Dedifferentiated amniotic fluid mesenchymal stem cell (primary cell): ENCODE results near the gene ANKS3.
"Not testable (repeated sequence)": the region's sequence is repeated elsewhere in the genome, so short reads cannot be mapped to it uniquely, and the experiment has no call there.

Experiments used
- DNase-seq: peaks from one replicate; pipeline ENCODE4 v3.0.0-alpha.2; 2016; ENCODE audit errors: extremely low spot score

Gene ANKS3

DNA sequence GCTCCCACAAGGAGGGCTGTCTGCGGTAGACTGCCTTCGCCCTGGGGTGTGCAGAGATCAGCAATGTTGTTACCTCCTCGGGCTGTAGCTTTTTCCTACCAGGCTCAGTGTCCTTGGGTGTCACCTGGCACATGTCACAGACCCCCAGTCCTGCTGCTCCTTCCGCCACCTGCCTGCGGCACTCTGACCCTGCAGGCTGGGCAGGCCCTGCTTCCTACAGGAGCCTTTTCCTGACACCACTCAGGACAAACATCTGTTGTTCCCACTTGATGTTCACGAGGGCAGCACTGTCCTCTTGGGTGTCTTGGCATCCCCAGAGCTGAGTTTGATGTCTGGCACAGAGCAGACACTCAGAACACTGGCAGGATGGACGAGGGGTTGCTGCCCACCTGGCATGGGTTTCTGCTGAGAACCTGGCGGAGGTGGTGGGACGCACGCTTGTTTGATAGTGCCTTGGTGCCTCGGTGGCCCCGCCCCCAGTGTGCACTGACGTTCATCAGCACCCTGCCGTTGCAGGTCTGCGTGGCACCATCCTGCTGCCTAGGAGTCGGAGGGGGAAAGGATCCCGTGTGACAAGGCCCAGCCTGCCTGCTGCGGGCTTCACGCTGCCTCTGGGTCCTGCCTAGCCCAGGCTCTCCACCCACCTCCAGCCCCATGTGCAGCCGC, 67.4 kb downstream of the ANKS3 start:
- no peak for DNase-seq

DNA sequence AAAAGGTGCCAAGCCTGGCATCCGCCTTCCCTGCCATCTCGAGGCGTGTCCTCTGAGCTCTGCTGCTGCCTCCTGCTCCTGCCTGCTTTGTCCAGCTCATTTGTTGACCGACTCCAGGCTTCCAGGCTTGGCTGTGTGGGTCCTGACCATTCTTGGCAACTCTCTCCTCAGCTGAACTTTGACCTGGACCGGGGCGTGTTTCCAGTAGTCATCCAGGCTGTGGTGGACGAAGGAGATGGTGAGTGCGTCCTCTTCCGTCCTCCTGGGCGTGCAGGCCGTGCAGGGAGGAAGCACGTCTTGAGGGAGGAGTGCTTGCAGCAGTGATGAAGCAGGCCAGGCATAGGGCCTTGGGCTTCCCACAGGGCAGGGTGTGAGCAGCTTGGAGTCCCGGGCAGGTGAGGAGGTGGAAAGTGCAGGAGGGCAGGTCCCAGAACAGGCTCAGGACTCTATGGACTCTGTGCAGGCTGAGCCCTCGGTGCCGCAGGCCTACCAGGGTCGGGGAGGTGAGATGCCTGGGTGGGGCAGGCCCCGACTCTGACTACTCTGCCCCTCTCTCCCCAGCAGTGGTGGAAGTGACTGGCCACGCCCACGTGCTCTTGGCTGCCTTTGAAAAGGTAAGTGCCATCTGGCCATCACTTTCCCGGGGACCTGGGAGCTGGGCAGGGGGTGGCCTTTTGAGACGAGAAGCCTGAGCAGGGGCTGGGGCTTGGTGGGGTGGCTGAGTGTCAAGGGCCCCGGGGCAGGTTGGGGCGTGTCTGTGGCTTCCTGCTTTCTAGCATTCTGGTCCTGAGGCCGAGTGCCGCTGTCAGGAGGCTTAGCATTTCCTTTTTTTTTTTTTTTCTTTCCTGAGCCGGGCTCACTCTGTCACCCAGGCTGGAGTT, 69.3 kb downstream of the ANKS3 start:
- DNase-seq: no peak

DNA sequence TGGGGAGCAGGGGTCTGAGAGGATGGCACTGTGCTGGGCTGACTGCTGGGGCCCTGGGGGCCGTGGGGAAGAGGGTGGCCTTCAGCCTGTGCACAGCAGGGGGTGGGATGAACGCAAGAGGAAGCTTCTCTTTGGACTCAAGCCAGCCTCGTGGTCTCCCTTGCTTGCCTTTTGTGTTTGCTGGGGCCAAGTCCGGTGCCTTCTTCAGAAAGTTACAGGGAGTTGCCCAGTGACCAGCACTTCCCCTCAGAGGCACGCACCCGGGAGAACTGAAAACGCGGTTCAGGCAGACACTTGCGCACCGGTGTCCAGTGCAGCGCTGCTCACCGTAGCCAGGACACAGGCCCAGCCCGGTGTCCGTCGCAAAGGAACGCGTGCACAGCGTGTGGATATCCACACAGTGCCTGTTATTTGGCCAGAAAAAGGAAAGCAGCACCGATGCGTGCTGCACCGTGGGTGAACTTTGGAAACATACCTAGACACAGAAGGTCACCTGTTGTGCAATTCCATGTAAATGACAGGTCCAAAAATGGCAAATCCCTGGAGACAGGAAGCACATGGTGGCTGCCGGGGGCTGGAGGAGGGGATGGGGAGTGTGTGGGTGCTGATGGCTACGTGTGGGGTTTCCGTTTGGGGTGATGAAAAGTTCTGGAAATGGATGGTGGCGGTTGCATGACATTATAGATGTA, 70.2 kb downstream of the ANKS3 start:
- no peak for DNase-seq

DNA sequence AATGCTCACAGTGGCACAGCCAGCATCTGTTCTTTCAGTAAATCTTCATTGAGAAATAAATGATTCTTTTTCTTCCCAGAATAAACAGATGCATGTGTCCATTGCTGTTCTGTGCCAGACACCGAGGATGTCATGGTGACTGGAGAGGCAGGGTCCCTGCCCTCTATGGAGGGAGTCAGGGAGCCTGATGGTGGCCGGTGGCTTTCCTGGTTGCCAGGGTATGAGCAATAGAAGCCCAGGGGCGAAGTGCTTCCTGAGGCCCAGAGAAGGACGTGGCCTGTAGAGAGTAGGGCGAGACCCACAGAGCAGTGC, 70.7 kb downstream of the ANKS3 start:
- no peak for DNase-seq

DNA sequence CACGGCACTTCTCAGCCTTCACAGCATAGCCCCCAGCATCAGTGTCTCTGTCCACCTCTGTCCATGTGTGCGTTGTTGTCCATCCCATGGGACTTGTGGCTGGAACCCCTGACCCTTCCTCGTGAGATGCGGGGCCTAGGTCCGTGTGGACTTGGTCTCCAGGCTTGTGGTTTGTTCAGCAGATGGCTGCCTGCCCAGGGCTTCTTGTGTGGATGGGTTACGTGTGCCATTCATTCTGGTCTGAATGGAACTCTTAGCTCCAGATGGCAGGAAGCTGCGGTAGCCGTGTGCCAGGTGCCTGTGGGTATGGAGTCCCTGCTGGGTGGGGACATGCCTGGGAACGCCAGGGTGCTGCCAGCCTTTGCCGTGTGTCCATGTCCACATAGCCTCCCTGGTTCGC, 72.4 kb downstream of the ANKS3 start:
- no peak for DNase-seq

DNA sequence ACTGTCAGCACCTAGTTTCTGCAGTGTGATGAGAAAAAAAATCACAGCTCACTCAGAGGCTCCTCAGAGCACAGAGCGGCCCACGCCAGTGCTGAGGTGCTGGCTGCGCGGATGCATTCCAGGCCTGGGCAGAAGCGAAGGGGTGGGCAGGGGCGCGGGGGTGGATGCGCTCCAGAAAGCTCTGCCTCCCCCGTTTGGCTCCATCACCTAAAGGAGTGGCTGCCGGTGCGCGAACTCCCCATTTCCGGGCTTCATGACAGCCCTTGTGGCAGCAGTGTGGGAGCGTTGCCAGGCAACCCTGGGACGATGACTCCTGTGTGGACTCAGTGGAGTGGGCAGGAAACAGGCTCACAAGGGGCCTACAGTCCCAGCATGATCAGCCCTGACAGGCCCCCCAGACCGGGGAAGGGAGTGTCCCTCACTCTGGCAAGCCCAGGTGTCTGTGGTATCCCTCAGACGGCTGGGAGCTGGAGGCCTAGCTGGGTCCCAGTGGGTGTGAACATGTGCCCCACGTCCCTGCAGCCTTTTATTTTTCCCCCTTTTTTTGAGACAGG, 73.5 kb downstream of the ANKS3 start:
- DNase-seq: no peak

DNA sequence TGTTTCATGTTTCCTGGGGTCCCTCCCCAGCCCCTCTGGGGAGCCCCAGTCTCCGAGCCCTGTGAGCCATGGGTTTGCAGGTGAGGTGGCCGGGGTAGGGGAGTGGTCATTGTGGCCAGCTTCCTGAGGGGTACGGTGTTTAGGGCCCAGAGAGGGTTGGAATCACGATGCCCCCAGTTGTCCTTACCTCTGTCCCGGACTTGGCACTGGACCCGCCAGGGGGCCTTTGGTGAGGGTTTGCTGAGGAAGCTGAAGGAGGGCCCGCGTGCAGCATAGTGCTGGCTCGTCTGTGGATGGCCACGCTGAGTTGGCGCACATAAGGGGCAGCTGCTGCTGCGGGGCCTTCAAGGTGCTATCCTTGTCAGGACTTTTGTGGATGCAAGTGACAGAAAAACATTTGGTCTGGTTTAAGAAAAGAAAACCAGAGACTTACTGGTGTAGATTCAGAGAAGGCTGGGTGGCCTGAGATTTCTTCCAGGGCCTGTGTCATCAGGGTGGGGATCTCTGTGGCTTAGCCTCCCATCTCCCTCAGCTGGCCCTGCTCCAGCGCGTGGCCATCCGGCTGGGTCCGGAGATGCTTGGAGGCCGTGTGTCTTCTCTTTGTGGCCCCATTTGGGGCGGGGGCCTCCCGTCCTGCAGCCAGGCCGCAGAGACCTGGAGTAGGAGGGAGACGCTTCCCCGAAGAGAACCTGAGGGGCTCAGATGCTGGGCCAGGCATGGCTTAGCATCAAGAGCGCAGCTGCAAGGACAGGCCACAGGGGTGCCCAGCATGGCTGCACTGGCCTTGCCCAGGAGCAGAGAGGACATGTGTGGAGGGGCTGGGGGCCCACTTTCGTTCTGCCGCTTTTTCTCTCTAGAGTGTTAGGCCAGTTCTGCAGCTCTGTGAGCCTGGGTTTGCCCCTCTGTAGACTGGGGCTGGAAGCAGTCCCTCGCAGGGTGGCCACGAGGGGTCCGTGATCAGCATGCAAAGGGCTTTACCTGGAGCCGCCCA, 74.4 kb downstream of the ANKS3 start:
- DNase-seq: no peak

DNA sequence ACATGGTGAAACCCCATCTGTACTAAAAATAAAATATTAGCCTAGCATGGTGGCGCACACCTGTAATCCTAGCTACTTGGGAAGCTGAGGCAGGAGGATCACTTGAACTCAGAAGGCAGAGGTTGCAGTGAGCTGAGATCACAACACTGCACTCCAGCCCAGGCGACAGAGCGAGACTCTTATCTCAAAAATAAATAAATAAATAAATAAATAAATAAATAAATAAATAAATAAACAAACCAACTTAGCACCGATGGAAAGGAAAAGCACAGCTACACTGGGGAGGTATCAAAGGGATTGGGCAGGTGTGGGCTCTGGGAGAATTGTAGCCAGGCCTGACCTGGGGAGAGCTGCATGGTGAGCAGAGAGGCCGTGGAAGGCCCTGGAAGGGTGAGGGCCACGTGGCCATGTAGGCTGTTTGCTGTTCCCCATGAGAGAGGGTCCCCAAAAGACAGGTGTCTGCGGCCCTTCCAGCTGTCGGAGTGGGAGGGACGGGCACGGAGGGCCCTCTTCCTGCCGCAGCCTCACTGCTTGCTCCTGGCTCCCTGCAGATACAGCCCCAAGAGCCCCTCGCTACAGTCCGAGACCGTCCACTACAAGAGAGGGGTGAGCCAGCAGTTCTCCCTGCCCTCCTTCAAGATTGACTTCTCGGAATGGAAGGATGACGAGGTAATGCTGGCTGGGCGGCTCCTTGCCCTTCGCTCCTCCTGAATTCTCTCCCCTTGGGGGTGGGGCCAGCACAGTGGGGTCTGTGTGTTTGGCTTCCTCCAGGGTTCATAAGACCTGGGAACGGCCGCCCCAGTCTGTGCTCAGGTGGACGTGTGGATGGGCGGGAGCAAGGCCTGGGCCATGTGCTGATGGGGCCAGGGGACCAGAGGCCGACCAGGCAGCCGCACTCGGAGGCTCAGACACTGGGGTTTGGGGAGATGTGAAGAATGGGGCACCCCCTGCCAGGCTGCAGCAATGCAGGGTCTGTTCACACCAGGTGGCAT, 77.1 kb downstream of the ANKS3 start:
- no peak for DNase-seq

DNA sequence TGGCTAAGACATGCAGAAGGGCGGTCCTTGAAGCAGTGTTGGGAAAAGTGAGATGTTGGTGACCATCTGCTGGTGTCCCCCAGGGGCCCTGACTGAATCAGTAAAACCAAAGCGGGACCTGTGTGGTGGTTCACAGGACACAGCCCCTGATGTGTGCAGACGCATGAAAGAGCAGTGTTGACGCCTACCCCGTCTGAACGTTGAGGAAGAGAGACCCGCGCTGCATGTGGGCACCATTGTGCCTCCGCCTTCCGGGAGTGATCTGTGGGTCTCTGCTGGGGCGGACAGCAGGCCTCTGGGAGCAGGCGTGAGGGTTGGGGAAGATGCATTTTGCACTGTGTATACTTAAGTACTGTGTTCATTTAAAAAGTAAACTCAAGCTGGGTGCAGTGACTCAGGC, 77.8 kb downstream of the ANKS3 start:
- DNase-seq: no peak

DNA sequence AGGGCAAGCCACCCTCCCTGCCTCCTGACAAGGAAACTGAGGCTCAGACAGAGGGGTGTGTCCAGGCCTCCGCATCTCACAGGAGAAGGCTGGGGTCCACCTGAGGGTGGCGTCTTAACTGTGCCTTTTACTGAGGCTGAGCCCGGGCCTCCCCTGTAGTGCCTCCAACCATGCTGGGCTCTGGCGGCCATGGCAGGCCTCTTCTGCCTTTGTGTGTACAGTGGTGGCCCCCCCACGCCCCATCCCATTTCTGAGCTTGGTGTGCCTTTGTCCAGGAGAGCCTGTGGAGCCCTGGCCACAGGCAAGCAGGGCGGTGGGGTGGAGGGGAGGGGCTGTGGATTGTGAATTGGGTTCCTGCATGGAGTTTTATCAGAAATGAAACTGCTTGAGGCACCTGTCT, 78.3 kb downstream of the ANKS3 start:
- DNase-seq: no peak

DNA sequence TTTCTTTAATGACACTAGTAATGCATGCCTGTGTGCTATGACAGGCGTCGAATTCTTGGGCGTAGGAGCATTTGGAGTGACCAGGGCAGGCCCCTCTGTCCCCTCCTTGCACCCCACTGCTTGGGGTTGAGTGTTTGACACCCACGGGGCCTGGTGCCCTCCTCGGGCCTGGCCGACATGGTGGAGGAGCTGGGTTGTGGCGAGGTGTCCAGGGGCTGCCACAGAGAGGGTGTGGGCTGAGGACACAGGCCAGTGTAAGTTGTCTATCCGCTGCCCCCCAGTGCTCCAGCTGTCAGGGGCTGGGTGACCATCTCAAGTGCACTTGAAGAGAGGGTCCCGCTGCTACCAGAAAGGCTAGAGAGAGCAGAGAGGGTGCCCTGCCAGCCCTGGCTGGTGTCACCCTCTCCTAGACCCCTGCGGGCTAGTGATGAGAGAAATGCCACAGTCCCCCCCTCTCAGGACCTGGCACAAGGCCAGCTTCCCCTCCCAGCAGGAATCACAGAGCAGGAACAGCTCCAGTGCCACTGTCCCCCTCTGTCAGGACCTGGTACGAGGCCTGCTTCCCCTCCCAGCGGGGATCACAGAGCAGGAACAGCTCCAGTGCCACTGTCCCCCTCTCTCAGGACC, 79.0 kb downstream of the ANKS3 start:
- no peak for DNase-seq

DNA sequence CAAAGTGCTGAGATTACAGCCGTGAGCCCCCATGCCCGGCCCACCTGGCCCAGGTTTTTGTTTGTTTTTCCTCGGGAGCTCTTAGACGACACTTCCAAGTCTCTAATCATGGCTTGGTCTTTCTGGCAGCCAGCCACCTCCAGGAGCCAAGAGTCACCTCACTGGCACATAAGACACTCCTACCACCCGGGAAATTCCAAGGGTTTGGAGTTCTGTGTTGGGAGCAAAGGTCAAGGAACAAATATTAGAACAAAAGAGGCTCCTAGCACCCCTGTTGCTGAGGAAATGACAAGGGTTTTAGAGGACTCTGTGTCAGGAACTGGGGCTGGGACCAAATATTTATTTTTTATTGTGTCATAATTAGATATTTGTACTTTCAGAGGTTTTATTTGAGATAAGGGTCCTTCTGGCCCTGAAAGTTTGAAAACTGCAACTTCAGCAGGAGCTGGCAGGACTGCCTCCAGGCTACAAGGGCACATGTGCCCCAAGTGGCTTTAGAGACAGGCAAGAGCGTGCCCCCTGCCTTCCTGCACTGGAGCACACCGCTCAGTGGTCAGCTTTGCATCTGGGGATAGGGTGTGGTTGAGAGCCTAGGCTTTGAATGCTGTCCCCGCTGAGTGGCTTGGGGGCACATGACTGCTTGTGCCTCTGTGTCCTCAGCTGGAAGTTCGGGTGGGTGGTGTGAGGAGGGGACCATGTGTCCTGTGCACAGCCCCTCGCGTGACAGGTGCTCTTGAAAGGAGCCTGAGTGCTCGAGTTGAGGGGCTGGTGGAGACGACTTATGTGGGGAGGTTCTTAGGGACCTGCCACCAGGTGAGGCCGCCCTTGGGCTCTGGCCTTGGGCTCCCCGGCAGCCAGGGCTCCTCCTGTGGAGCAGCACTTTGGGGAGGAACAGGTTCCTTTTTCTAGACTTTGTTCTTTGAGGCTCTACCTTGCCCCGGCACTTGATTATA, 79.8 kb downstream of the ANKS3 start:
- DNase-seq: no peak

DNA sequence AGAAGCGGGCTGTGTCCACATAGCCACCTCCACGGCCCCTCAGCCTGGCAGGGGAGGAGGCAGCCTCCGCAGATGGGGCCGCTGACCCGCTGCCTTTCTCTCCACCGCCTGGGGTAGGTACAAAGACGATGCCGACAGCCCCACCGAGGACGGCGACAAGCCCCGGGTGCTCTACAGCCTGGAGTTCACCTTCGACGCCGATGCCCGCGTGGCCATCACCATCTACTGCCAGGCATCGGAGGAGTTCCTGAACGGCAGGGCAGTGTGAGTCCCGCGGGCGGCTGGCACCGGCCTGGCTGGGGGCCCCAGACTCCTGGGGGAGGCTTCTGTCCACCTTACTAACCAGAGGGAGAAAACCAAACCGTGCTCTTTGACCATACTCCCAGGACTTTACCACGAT, 81.5 kb downstream of the ANKS3 start:
- DNase-seq: no peak

DNA sequence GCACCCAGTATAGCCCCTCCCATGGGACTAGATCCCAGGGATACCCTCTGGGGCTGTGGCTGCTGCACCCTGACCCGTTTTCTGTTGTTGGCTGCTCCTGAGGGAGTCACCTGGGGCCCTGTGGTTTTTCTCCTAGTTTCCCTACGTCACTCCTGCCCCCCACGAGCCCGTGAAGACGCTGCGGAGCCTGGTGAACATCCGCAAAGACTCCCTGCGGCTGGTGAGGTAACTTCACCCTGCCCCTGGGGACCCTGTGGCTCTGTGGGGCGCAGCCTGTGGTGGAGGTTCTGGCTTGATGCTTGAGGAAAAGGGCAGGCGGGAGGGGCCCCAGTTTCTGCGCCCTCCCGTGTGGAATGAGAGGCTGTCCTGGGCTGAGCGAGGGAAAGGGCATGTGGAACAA, 82.2 kb downstream of the ANKS3 start:
- no peak for DNase-seq

DNA sequence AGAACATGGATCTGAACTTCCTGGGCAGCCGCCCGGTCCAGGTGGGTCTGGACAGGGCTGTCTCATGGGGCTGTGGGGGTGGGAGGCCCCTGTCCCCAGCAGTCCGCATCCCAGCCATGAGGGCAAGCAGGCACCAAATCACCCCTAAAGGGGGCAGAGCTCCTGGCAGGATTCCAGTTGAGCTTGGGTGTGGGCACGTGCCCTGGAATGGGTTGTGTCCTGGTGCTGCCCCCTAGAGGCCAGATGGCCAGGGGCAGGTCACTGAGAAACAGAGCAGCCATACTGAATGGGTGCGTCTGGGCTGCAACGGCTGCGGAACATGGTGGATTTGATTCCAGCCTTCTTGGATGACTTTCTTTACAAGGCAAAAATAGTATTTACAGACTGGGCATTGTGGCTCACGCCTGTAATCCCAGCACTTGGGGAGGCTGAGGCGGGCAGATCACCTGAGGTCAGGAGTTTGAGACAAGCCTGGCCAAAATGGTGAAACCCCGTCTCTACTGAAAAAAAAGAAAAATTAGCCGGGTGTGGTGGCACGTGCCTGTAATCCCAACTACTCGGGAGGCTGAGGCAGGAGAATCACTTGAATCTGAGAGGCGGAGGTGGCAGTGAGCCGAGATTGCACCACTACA, 83.5 kb downstream of the ANKS3 start:
- DNase-seq: not testable (repeated sequence)

DNA sequence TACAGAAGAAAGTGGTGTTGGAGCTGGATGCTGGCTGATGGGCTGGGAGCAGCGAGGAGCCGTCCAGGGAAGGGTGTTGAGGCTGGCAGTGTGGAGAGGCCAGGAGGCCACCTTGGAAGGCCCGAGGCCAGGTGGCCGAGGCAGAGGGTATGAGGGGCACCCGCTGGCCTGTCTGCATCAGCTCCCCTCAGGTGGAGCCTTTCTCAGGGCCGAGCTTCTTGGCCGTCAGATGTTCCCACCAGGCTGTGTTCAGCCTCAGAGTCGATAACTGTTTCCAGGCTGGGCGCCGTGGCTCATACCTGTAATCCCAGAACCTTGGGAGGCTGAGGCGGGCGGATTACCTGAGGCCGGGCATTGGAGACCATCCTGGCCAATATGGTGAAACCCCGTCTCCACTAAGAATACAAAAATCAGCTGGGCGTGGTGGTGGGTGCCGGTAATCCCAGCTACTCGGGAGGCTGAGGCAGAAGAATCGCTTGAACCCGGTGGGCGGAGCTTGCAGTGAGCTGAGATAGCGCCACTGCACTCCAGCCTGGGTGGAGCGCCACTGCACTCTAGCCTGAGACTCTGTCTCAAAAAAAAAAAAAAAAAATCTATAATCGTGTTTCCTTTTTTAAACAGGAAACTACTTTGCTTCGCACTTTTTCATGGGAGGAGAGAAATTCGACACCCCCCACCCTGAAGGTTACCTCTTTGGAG, 84.2 kb downstream of the ANKS3 start:
- DNase-seq: no peak

DNA sequence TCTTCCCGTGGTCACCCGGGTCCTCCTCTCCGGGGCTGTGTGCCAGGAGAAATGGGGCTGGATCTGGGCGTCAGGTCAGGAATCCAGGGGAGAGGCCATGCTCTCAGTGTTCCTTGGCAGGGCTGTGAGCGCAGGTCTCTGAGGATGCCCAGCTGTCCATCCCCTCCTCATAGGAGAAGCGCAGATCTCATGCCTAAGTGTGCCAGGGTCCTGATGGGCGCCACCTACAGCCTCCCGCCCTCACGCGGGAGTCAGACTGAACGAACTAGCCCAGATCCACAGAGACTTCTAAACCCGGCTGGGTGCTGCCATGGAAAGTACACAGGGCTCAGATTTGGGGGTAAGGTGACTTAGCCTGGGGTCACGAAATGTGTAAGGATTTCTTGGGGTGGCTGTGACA, 85.2 kb downstream of the ANKS3 start:
- no peak for DNase-seq

DNA sequence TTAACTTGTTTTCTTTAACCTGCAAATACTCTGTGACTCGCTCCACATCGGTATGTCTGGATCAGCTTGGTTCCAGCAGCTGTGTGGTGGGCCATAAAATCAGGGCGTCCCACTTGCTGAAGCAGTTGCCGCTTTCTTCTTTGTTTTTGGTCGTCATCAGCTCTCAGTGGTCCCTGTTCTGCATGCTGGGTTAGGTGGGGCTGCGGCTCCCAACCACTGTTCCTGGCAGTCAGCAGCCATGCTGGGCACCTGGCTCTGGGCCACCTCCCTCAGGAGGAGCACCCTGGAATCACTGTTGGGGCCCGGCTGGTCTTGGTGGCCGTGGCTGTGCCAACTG, 86.5 kb downstream of the ANKS3 start:
- no peak for DNase-seq
